Lower leg skin (tissue), 3 donors: ENCODE results near the gene ARHGAP10.

Source experiments
- POLR2A ChIP-seq, 2 donors: fragments of 450-650 bp; IDR thresholded peaks; one replicate each; pipeline ENCODE4 v1.6.1; 2016 to 2017; ENCODE audit warnings: antibody characterized with exemption in 2 of 2, mild to moderate bottlenecking in 1 of 2, moderate library complexity in 1 of 2
- TF ChIP-seq, protein P1 (sequence below), 3 donors: fragments of 450-650 bp; IDR thresholded peaks; one replicate each; pipeline ENCODE4 v1.5.1; 2016; ENCODE audit warnings: antibody characterized with exemption in 3 of 3, mild to moderate bottlenecking in 3 of 3, moderate library complexity in 2 of 3

DNA sequence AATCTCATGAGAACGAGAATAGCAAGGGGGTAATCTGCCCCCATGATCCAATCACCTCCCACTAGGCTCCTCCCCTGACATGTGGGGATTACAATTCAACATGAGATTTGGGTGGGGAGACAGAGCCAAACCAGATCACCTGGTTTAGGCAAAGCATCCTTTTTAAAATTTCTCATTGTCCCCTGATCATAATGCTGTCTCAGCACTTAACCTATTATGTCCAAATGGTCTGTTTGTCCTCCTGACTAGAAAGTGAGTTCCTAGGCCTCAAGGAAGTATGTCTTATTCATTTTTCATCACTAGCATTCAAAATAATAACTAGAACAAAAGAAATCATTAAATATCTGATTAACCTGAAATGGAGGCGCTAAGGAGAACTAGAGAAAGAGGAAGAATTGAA lies 40.1 kb upstream of the ARHGAP10 start:
- no peak for TF ChIP-seq POLR2A (IDR thresholded peaks at IDR 0.05)
- TF ChIP-seq, protein P1, sequence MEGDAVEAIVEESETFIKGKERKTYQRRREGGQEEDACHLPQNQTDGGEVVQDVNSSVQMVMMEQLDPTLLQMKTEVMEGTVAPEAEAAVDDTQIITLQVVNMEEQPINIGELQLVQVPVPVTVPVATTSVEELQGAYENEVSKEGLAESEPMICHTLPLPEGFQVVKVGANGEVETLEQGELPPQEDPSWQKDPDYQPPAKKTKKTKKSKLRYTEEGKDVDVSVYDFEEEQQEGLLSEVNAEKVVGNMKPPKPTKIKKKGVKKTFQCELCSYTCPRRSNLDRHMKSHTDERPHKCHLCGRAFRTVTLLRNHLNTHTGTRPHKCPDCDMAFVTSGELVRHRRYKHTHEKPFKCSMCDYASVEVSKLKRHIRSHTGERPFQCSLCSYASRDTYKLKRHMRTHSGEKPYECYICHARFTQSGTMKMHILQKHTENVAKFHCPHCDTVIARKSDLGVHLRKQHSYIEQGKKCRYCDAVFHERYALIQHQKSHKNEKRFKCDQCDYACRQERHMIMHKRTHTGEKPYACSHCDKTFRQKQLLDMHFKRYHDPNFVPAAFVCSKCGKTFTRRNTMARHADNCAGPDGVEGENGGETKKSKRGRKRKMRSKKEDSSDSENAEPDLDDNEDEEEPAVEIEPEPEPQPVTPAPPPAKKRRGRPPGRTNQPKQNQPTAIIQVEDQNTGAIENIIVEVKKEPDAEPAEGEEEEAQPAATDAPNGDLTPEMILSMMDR (IDR thresholded peaks at IDR 0.05), result no peak
